Fibroblast of villous mesenchyme (primary cell): ENCODE measurements around the gene METTL2B. TPM values are rescaled to one million over a fixed set of nuclear protein-coding genes. Genes with fewer than 3 reads are reported as not detected.

ENCODE experiments used
- DNase-seq: peaks from one replicate; pipeline ENCODE4 v3.0.0-alpha.2; 2010; ENCODE audit warnings: low read depth
- H3K4me3 ChIP-seq: 2 replicates; pipeline ENCODE4 v1.5.1; 2011; ENCODE audit warnings: low read depth, mild to moderate bottlenecking, low read length
- CTCF ChIP-seq: IDR thresholded peaks from 2 replicates; pipeline ENCODE4 v1.5.1; 2012; ENCODE audit warnings: low read depth, mild to moderate bottlenecking, low read length; ENCODE audit not compliant: insufficient read depth
- total RNA-seq: library from RNA; depleted of rRNA; stranded (reverse); fragments of >200 nt; gene quantifications from 2 replicates; pipeline ENCODE4 v1.2.3, GENCODE V29; 2012

Gene METTL2B
- total RNA-seq, 1 donor: 36.7 TPM

- no peak for TF ChIP-seq CTCF
- H3K4me3 ChIP-seq: no peak overlapping the region
- DNase-seq: no peak
Observed at GRCh38 chr7:128448751-128449302, 27.7 kb upstream of the METTL2B start.

- no peak overlapping the region for H3K4me3 ChIP-seq
- DNase-seq: no peak
- TF ChIP-seq CTCF: no peak
Observed at GRCh38 chr7:128450409-128450808, 26.1 kb upstream of the METTL2B start.

GRCh38 chr7:128450913-128451312 is 25.6 kb upstream of the METTL2B start:
- no peak overlapping the region for H3K4me3 ChIP-seq
- DNase-seq: no peak
- TF ChIP-seq CTCF: no peak

GRCh38 chr7:128452552-128452951 is 24.0 kb upstream of the METTL2B start:
- TF ChIP-seq CTCF: no peak
- DNase-seq: no peak
- H3K4me3 ChIP-seq: no peak overlapping the region

GRCh38 chr7:128453836-128454804 is 22.4 kb upstream of the METTL2B start:
- peak overlapping the region; percentile 25 for H3K4me3 ChIP-seq
- peak; percentile 98 for DNase-seq
- no peak for TF ChIP-seq CTCF

- DNase-seq: peak; percentile 82
- TF ChIP-seq CTCF: no peak
- H3K4me3 ChIP-seq: peak overlapping the region; percentile 77
Observed at GRCh38 chr7:128454808-128455542, 21.6 kb upstream of the METTL2B start.
